ENCODE results near the gene MAGEA9B.

GRCh38 chrX:149631234-149632165 lies 44.2 kb upstream of the MAGEA9B start, which contains the start of gene TMEM185A:
- TF ChIP-seq CTCF (IDR thresholded peaks at IDR 0.05) (no peak), EZH2phosphoT487 (IDR thresholded peaks at IDR 0.05) (no peak), EZH2 (IDR thresholded peaks at IDR 0.05) (no peak)

Data from neural progenitor cell (in vitro differentiated cells).